Raji (cell line): ENCODE results near the gene NR5A2.

Source experiments
- POLR2A ChIP-seq: IDR thresholded peaks from 2 replicates; pipeline ENCODE4 v1.6.1; 2011; ENCODE audit warnings: low read depth, low read length, control low read depth; ENCODE audit not compliant: insufficient read depth

Gene NR5A2

GRCh38 chr1:200178340-200178739 is 150.8 kb downstream of the NR5A2 start:
- TF ChIP-seq POLR2A = no peak

- TF ChIP-seq POLR2A = no peak
Measured at GRCh38 chr1:200179126-200179780, 151.7 kb downstream of the NR5A2 start.

DNA sequence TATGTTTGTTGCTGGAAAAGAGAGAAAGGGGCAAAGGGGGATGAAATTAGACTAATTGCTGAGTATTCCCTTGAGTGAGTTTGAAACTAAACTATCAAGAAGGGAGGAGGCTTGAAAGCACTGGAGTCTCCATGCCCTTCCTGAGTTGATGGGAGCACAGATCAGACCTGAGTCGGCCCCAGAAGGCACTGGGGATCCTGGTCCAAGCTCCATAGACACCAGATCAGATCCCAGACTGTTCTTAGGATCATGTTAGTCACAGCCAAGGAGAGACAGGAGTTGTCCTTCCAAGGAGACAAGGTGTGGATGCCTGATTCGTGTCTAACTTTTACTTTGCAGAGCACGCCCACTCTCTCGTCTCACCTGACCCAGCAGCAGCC is 152.3 kb downstream of the NR5A2 start:
- no peak for TF ChIP-seq POLR2A

DNA sequence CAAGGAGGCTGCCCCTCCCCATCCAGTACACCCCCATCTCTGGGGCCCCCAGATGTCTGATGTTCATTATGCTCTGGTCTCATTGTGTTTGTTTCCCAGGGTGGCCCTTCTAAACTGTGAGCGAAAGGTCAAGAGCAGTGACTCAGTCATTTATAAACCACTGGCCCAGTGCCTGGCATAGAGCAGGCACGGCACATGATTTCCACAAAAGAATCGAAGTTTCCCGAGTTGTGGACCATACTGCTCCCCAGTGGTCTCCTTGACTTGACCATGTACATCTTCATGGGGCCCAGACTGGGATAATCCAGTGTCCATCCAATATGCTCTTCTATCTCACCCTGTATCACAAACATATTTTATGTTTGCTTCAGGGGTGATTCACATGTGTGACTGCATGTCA is 153.3 kb downstream of the NR5A2 start:
- no peak for TF ChIP-seq POLR2A

DNA sequence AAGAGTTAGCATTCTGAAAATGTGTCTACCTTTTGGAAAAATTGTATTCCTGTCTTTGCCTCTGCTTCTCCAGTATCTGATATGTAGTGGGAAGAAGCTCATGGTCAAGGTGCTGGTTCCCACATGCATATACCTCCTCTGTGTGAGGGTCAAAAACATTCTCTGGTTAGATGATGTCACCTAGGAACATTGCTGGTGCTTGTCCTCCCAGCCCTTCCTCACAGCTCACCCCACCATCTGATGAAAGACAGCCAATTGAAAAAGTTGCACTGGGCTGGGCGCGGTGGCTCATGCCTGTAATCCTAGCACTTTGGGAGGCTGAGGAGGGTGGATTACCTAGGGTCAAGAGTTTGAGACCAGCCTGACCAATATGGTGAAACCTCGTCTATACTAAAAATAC is 154.4 kb downstream of the NR5A2 start:
- TF ChIP-seq POLR2A = no peak

- no peak for TF ChIP-seq POLR2A
Measured at GRCh38 chr1:200182701-200183100, 155.2 kb downstream of the NR5A2 start.

DNA sequence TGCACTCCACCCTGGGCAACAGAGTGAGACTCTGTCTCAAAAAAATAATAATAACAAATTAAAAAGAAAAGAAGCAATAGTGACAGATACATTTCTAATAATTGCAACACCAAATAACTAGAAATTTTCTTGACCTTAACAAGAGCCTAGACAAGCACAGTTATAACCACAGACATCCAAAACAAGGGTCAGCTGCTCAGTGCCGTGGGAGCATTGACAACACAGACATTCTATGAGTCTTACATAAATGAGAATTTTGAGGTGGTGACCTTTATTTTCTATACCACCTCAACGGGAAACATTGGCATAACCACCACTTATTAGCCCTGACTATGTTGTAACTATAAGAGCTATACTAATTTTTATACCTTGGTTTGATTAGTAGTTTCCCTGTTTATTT is 156.1 kb downstream of the NR5A2 start:
- no peak for TF ChIP-seq POLR2A

GRCh38 chr1:200184196-200184595 is 156.7 kb downstream of the NR5A2 start:
- no peak for TF ChIP-seq POLR2A

DNA sequence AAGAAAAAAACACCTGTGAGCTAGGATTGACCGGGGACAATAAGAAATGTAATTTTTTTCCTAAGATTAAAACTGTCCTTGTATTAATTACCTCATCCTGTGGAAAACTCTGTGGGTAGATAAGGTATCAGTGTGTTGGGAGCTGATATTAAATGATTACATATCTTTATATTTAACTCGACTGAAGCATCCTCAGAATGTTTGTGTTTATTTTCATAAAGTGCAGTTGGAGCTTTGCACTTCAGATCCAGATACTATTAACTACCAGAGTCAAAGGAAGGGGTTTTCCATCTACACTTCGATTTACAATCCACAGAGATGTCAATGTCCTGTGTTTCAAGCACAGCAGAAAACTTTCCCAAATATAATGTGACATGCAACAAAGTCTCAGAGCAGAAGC is 164.5 kb downstream of the NR5A2 start:
- TF ChIP-seq POLR2A = no peak

DNA sequence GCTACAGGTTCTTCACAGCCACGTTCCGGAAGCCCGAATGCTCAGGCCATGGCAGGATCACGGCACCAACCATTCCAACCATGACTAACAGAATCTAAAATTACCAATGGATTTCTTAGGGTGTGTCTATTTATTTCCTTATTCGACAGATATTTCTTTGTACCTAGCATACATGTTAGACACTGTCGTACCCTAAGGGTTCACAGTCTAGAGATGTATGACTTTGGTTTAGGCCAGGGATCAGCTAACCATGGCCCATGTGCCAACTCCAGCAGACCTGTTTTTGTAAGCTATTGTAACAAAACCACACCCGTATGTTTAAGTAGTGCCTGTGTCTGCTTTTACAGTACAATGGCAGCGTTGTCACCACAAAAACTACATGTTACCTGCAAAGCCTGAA is 167.0 kb downstream of the NR5A2 start:
- TF ChIP-seq POLR2A = no peak

DNA sequence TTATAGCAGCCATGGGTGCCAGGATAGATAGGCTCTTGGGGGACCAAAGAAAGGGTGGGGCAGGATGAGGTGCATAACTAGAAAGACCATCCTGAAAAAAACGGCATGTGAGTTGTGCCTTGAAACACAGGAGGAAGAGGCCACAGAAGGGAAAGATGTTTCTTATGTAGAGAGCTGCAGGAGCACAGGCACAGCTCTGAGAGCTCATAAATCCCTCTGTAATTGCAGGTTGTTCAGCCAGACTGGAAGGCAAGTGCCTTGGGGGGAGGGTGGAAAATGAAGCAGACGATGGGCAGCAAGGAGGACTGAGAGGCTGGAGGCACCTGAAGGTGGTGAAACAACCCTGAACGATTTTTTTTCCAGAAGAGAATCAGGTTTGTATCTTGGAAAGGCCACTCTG is 170.7 kb downstream of the NR5A2 start:
- TF ChIP-seq POLR2A = no peak

GRCh38 chr1:200205216-200205995 is 177.9 kb downstream of the NR5A2 start:
- no peak for TF ChIP-seq POLR2A

DNA sequence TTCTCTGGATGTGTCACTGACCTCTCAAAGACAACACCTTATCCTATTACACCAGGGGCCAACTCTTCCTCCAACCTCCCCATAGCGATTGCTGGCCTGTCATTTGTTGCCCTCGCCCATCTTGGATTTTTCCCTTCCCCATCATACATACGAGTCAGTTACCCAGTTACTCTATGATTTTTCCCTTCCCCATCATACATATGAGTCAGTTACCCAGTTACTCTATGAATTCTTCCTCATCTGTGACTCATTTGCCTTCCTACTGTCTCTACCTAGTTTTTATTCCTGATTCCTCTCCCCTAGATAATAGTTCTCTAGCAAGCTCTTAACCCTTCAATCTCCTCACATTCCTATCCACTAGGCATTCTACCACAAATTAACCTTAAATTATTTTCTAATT is 178.8 kb downstream of the NR5A2 start:
- no peak for TF ChIP-seq POLR2A

DNA sequence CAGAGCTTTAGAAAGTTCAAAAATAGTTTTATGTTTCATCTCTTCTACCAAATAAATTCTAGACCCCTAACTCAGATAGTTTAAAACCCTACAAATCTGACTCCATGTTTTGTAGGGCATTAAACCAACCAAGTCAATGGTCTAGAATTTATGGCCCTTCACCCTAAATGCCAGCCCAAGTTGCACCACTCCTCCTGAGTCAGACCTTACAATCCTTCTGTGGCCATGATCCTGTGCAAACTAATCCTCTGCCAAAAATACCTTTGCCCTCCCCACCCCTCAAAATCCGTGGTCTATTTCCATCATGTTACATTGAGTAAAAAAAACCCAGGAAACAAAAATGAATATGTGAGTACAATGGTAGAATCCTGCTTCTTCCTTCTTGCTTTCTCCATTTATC is 179.3 kb downstream of the NR5A2 start:
- TF ChIP-seq POLR2A = no peak

DNA sequence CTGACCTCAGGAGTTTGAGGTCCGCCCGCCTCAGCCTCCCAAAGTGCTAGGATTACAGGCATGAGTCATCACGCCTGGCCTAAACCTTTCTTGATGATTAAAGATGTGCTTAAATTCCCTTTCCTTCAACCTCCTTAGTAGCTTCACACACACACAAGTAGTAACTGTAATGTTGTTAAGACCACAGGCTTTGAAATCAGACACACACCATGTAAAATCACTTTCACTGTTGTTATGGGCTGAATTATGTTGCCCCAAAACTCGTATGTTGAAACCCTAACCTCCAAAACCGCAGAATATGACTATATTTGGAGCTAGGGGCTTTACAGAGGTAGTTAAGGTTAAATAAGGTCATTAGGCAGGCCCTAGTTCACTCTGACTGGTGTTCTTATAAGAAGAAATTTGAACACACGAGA is 180.2 kb downstream of the NR5A2 start:
- TF ChIP-seq POLR2A = no peak

DNA sequence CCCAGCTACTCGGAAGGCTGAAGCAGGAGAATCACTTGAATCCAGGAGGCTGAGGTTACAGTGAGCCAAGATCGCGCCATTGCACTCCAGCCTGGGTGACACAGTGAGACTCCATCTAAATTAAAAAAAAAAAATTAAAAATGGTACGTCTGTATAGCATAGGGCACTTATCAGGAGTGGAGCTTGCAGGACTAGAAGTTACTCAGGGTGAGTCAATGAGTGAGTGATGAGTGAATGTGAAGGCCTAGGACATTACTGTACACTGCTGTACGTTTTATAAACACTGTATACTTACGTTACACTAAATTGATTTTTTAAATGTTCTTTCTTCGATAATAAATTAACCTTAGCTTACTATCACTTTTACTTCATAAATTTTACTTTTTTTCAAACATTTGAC is 183.6 kb downstream of the NR5A2 start:
- no peak for TF ChIP-seq POLR2A

DNA sequence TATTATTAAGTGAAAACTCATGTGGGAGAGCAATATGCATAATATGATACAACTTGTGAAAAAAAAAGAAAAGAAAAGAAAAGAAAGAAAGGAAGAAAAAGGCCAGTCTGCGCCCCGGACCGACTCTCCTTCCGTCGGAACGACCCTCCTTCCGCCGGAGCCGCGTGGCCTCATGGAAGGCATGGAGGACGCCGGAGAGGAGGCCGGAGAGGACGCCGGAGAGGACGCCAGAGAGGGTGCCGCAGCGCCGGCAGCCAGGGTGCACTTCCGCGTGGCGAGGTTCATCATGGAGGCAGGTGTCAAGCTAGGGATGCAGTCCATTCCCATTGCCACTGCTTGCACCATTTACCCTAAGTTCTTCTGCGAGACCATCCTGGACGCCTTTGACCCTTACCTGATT is 185.9 kb downstream of the NR5A2 start:
- TF ChIP-seq POLR2A = no peak
